Colonic mucosa (tissue), 4 donors: ENCODE data around the gene SLIT3. TPM values are rescaled to one million over a fixed set of nuclear protein-coding genes. Genes with fewer than 3 reads are reported as not detected.
A peak's percentile ranks its signal among the peaks of the same experiment; 100 is the strongest.

Experiments
- DNase-seq: peaks from one replicate; pipeline ENCODE4 v3.0.0-alpha.2; 2020
- H3K27ac ChIP-seq: fragments of 200-600 bp; one replicate; pipeline ENCODE4 v1.8.0; 2021
- H3K27me3 ChIP-seq: fragments of 200-600 bp; one replicate; pipeline ENCODE4 v1.8.0; 2021
- H3K36me3 ChIP-seq: fragments of 200-600 bp; one replicate; pipeline ENCODE4 v1.8.0; 2021
- H3K4me1 ChIP-seq: fragments of 200-600 bp; one replicate; pipeline ENCODE4 v1.8.0; 2021; ENCODE audit warnings: mild to moderate bottlenecking
- H3K4me3 ChIP-seq: fragments of 200-600 bp; one replicate; pipeline ENCODE4 v1.8.0; 2021
- H3K9ac ChIP-seq, 2 donors: one replicate each; pipeline ENCODE4 v1.7.0; 2013; ENCODE audit warnings: control low read depth in 2 of 2, low read depth in 2 of 2, low read length in 2 of 2
- H3K9me3 ChIP-seq: fragments of 200-600 bp; one replicate; pipeline ENCODE4 v1.8.0; 2021
- CTCF ChIP-seq: fragments of 200-600 bp; IDR thresholded peaks from one replicate; pipeline ENCODE4 v1.8.0; 2022; ENCODE audit warnings: antibody characterized with exemption, mild to moderate bottlenecking
- intact Hi-C: fragments of 100-400 bp; cut with DNase I; formaldehyde crosslinking; loops from one replicate; pipeline ENCODE4 v1.14.1; 2022
- total RNA-seq, 2 donors: library from RNA; stranded (reverse); fragmentation: NEBNext Ultra II Directional in 1 of 2; extraction: Animal tissue kit (Norgen Biotek cat#: 25700) in 1 of 2; gene quantifications; one replicate each; pipeline ENCODE4 v1.2.1, GENCODE V29; 2021
- donor health status: healthy.
- donor health status: DM: no; HTN: no; CAD: no.
- donor health status: DM: no; HTN: no; CAD: no.

Gene SLIT3
- total RNA-seq, 2 donors from 2014 or later = 3.4 to 7.6 TPM

DNA sequence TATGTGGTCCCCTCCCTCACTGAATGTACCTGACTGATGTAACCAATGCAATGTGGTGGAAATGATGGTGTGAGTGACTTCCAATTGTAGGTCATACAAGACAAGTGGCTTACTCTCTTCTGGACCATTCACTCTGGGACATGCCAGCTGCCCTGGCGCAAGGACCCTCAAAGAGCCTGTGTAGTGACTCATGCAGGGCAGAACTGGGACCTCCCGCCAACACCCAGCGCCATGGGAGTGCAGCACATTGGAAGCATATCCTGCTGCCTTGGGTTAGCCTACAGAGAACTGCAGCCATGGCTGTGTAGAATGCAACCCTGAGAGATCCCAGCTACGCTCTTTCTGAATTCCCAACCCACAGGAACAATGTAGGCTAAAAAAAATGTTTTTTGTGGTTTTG, 631.8 kb downstream of the SLIT3 start:
- intact Hi-C loops = no loop called here
- Histone ChIP-seq H3K27ac (no peak overlapping the region), H3K9me3 (no peaks in the 10 kb centered on the region), H3K4me1 (no peaks in the 10 kb centered on the region), H3K36me3 (no peaks in the 10 kb centered on the region), H3K27me3 (no peaks in the 10 kb centered on the region), H3K9ac (no peak overlapping the region), H3K4me3 (no peak overlapping the region)
- no peak for TF ChIP-seq CTCF
- no peak for DNase-seq

GRCh38 chr5:168668078-168668477, 632.9 kb downstream of the SLIT3 start:
- Histone ChIP-seq H3K9me3 (no peaks in the 10 kb centered on the region), H3K27me3 (no peaks in the 10 kb centered on the region), H3K36me3 (no peaks in the 10 kb centered on the region), H3K9ac (no peak overlapping the region), H3K27ac (no peak overlapping the region), H3K4me3 (no peak overlapping the region), H3K4me1 (no peaks in the 10 kb centered on the region)
- intact Hi-C loops = no loop called here
- DNase-seq = no peak
- TF ChIP-seq CTCF = no peak

GRCh38 chr5:168667301-168667840, 633.6 kb downstream of the SLIT3 start:
- Histone ChIP-seq H3K9me3 (no peaks in the 10 kb centered on the region), H3K36me3 (no peaks in the 10 kb centered on the region), H3K4me1 (no peaks in the 10 kb centered on the region), H3K4me3 (no peak overlapping the region), H3K27me3 (no peaks in the 10 kb centered on the region), H3K9ac (peak overlapping the region in 1 of 2 donors; percentile 35), H3K27ac (no peak overlapping the region)
- intact Hi-C loops = no loop called here
- no peak for TF ChIP-seq CTCF
- peak; percentile 66 for DNase-seq

DNA sequence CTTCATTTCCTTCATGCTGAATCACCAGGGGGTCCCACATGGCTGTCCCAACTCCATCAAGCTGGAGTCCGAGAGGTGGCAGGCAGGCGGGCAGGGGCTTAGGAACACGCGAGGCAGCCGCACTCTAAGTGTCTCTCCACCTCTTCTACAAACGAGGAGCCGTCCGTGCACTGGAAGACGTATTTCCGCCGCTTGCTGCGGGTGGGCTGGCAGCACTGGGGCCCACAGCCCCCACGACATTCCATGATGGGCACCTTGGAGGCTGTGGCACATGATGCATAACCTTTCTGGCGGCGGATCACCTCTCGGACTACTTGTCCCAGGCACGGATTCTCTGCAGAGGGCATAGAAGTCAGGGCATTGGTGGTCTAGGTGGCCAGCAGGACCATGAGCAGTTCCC, 634.6 kb downstream of the SLIT3 start:
- Histone ChIP-seq H3K27ac (no peak overlapping the region), H3K4me3 (no peak overlapping the region), H3K36me3 (no peaks in the 10 kb centered on the region), H3K4me1 (no peaks in the 10 kb centered on the region), H3K27me3 (no peaks in the 10 kb centered on the region), H3K9ac (no peak overlapping the region), H3K9me3 (no peaks in the 10 kb centered on the region)
- intact Hi-C loops = no loop called here
- no peak for DNase-seq
- no peak for TF ChIP-seq CTCF

- Histone ChIP-seq H3K27me3 (no peaks in the 10 kb centered on the region), H3K36me3 (no peaks in the 10 kb centered on the region), H3K9me3 (no peaks in the 10 kb centered on the region), H3K4me1 (peaks cover 10% of the 10 kb centered on the region), H3K27ac (no peak overlapping the region), H3K4me3 (no peak overlapping the region), H3K9ac (no peak overlapping the region)
- intact Hi-C loops = no loop called here
- DNase-seq = no peak
- TF ChIP-seq CTCF = no peak
Observed at GRCh38 chr5:168663276-168664004, 637.5 kb downstream of the SLIT3 start.
